Stomach (tissue), 9 donors: ENCODE results near the gene FAM171A1. TPM values are rescaled to one million over a fixed set of nuclear protein-coding genes. Genes with fewer than 3 reads are reported as not detected.

Experiments used
- DNase-seq, 2 donors: peaks; one replicate each; pipeline versions ENCODE4 v3.0.0 to v3.0.0-alpha.2; 2013 to 2019
- H3K27ac ChIP-seq, 5 donors: fragments of 200-600 bp in 4 of 5; sonication (generic) in 4 of 5; one replicate each; pipeline ENCODE4 v1.5.1; 2013 to 2019; ENCODE audit warnings: mild to moderate bottlenecking in 1 of 5, moderate library complexity in 1 of 5
- H3K27me3 ChIP-seq, 3 donors: fragments of 200-600 bp; sonication (generic); one replicate each; pipeline ENCODE4 v1.5.1; 2017 to 2019; ENCODE audit warnings: mixed run types in 1 of 3
- H3K36me3 ChIP-seq, 4 donors: fragments of 200-600 bp; sonication (generic); 1 replicate in 3 of 4; 2 replicates in 1 of 4; pipeline ENCODE4 v1.5.1; 2016 to 2019
- H3K4me1 ChIP-seq, 4 donors: fragments of 200-600 bp; sonication (generic); one replicate each; pipeline ENCODE4 v1.5.1; 2016 to 2019
- H3K4me3 ChIP-seq, 4 donors: fragments of 200-600 bp; sonication (generic) in 3 of 4; one replicate each; pipeline ENCODE4 v1.5.1; 2016 to 2019; ENCODE audit warnings: mild to moderate bottlenecking in 1 of 4
- H3K9me3 ChIP-seq, 4 donors: fragments of 200-600 bp; sonication (generic); one replicate each; pipeline ENCODE4 v1.5.1; 2016 to 2019
- EP300 ChIP-seq: sonication (generic); formaldehyde crosslinking; IDR thresholded peaks from one replicate; pipeline ENCODE4 v1.6.1; 2017; ENCODE audit warnings: antibody characterized with exemption
- POLR2A ChIP-seq, 4 donors: fragments of 450-650 bp; IDR thresholded peaks; one replicate each; pipeline ENCODE4 v1.6.1; 2016; ENCODE audit warnings: antibody characterized with exemption in 4 of 4, control low read depth in 2 of 4, mild to moderate bottlenecking in 1 of 4, moderate library complexity in 1 of 4
- POLR2AphosphoS5 ChIP-seq, 3 donors: sonication (generic); formaldehyde crosslinking; IDR thresholded peaks; one replicate each; pipeline ENCODE4 v1.6.1; 2016; ENCODE audit warnings: antibody characterized with exemption in 3 of 3
- WGBS, 5 donors: extraction: QIAGEN DNeasy Blood & Tissue Kit in 3 of 5; methylation state at CpG; one replicate each; pipeline versions ENCODE4 v1.1.5 to v1.1.7; 2013 to 2018; 5-methylcytosine and 5-hydroxymethylcytosine counted together
- intact Hi-C: fragments of 100-400 bp; cut with DNase I; formaldehyde crosslinking; loops from one replicate; pipeline ENCODE4 v1.15.1; 2023; ENCODE audit warnings: low total_unique reads
- polyA plus RNA-seq, 3 donors: library from polyadenylated mRNA; stranded (reverse); fragments of 200-250 nt; gene quantifications; one replicate each; pipeline ENCODE4 v1.2.3, GENCODE V29; 2013
- total RNA-seq, 5 donors: library from RNA; depleted of rRNA; stranded (reverse); fragments of >200 nt; gene quantifications; one replicate each; pipeline versions ENCODE4 v1.1.0 to v1.2.3, GENCODE V29; 2014 to 2016
- TF ChIP-seq, protein P1 (sequence below), 7 experiments: fragments of 450-650 bp in 4 of 7; fragments of 200-600 bp in 3 of 7; sonication (generic) in 3 of 7; IDR thresholded peaks; one replicate each; pipeline ENCODE4 v1.5.1; 2016 to 2019; ENCODE audit warnings: antibody characterized with exemption in 7 of 7, control low read depth in 2 of 7, mild to moderate bottlenecking in 1 of 7
- donor health status: healthy with polysubstance abuse.
- donor health status: Bipolar disorder and iron deficiency.
- donor health status: healthy.

FAM171A1 gene
- total and polyA plus RNA-seq, 8 donors, result 1.8 to 98.7 (median 10.3) TPM

DNA sequence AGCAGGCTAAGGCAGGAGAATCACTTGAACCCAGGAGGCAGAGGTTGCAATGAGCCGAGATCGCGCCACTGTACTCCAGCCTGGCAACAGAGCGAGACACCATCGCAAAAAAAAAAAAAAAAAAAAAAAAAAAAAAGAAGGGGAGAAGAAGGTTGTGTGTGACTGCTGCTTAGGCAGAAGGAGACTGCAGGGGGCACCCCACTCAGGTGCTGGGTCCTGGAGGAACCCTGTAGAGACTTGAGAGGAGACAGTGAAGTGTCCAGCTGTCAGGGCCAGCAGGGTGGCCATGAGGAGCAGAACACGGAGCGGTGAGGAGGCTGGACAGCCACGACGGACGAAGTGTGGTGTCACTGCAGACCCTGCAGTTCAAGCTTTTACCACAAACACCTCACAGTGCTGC, 103.6 kb downstream of the FAM171A1 start:
- Histone ChIP-seq H3K27ac (no peak overlapping the region), H3K4me3 (no peak overlapping the region), H3K36me3 (peaks cover 0 to 13% (median 6%) of the 10 kb centered on the region in 4 donors), H3K4me1 (peaks cover 0 to 2% (median 0%) of the 10 kb centered on the region in 4 donors), H3K9me3 (peaks cover 0 to 11% (median 4%) of the 10 kb centered on the region in 4 donors), H3K27me3 (no peaks in the 10 kb centered on the region)
- TF ChIP-seq POLR2A (IDR thresholded peaks at IDR 0.05) (no peak), EP300 (no peak), POLR2AphosphoS5 (IDR thresholded peaks at IDR 0.05) (no peak)
- TF ChIP-seq, protein P1, sequence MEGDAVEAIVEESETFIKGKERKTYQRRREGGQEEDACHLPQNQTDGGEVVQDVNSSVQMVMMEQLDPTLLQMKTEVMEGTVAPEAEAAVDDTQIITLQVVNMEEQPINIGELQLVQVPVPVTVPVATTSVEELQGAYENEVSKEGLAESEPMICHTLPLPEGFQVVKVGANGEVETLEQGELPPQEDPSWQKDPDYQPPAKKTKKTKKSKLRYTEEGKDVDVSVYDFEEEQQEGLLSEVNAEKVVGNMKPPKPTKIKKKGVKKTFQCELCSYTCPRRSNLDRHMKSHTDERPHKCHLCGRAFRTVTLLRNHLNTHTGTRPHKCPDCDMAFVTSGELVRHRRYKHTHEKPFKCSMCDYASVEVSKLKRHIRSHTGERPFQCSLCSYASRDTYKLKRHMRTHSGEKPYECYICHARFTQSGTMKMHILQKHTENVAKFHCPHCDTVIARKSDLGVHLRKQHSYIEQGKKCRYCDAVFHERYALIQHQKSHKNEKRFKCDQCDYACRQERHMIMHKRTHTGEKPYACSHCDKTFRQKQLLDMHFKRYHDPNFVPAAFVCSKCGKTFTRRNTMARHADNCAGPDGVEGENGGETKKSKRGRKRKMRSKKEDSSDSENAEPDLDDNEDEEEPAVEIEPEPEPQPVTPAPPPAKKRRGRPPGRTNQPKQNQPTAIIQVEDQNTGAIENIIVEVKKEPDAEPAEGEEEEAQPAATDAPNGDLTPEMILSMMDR (IDR thresholded peaks at IDR 0.05), result no peak
- DNase-seq, result peak in 1 of 2 donors; percentile 15
- intact Hi-C loops, result no loop called here
- WGBS, 5 donors, result 79 to 88% (median 85%) methylated on average over 10 of the region's 10 CpGs

GRCh38 chr10:15266117-15266516, 105.0 kb downstream of the FAM171A1 start:
- Histone ChIP-seq H3K27ac (no peak overlapping the region), H3K9me3 (peaks cover 0 to 11% (median 4%) of the 10 kb centered on the region in 4 donors), H3K4me3 (no peak overlapping the region), H3K4me1 (peaks cover 0 to 9% (median 0%) of the 10 kb centered on the region in 4 donors), H3K36me3 (peaks cover 0 to 13% (median 6%) of the 10 kb centered on the region in 4 donors), H3K27me3 (no peaks in the 10 kb centered on the region)
- WGBS, 5 donors, result 94 to 100% (median 95%) methylated on average over 3 to 5 of the region's 5 CpGs
- intact Hi-C loops, result no loop called here
- DNase-seq, result no peak
- TF ChIP-seq, protein P1 (IDR thresholded peaks at IDR 0.05), result no peak
- no peak for TF ChIP-seq POLR2A (IDR thresholded peaks at IDR 0.05)

GRCh38 chr10:15265558-15265957, 105.5 kb downstream of the FAM171A1 start:
- H3K9me3 ChIP-seq, result peaks cover 0 to 11% (median 4%) of the 10 kb centered on the region in 4 donors
- H3K4me1 ChIP-seq, result peaks cover 0 to 9% (median 0%) of the 10 kb centered on the region in 4 donors
- H3K27ac ChIP-seq, result no peak overlapping the region
- no peak for DNase-seq
- H3K4me3 ChIP-seq, result no peak overlapping the region
- H3K36me3 ChIP-seq, result peaks cover 0 to 13% (median 6%) of the 10 kb centered on the region in 4 donors
- H3K27me3 ChIP-seq, result no peaks in the 10 kb centered on the region
- TF ChIP-seq POLR2AphosphoS5 (IDR thresholded peaks at IDR 0.05), result no peak
- intact Hi-C loops, result no loop called here
- WGBS, 5 donors, result 48 to 79% (median 71%) methylated on average over 2 of the region's 2 CpGs

- peaks cover 0 to 7% (median 3%) of the 10 kb centered on the region in 4 donors for H3K9me3 ChIP-seq
- H3K4me3 ChIP-seq, result no peak overlapping the region
- WGBS, 5 donors, result 78 to 89% (median 82%) methylated on average over 7 of the region's 7 CpGs
- H3K27ac ChIP-seq, result no peak overlapping the region
- intact Hi-C loops, result no loop called here
- peaks cover 0 to 10% (median 4%) of the 10 kb centered on the region in 4 donors for H3K36me3 ChIP-seq
- peaks cover 0 to 9% (median 0%) of the 10 kb centered on the region in 4 donors for H3K4me1 ChIP-seq
- no peaks in the 10 kb centered on the region for H3K27me3 ChIP-seq
- peak in 1 of 2 donors; percentile 28 for DNase-seq
- no peak for TF ChIP-seq POLR2AphosphoS5 (IDR thresholded peaks at IDR 0.05)
- TF ChIP-seq POLR2A (IDR thresholded peaks at IDR 0.05), result no peak
- TF ChIP-seq, protein P1 (IDR thresholded peaks at IDR 0.05), result no peak
- no peak for TF ChIP-seq EP300
Observed at GRCh38 chr10:15265056-15265455, 106.0 kb downstream of the FAM171A1 start.

- Histone ChIP-seq H3K36me3 (no peaks in the 10 kb centered on the region), H3K27ac (no peak overlapping the region), H3K27me3 (no peaks in the 10 kb centered on the region), H3K9me3 (no peaks in the 10 kb centered on the region), H3K4me3 (no peak overlapping the region), H3K4me1 (peaks cover 0 to 9% (median 0%) of the 10 kb centered on the region in 4 donors)
- no peak for TF ChIP-seq EP300
- TF ChIP-seq POLR2AphosphoS5 (IDR thresholded peaks at IDR 0.05), result no peak
- TF ChIP-seq, protein P1 (IDR thresholded peaks at IDR 0.05), result no peak
- DNase-seq, result no peak
- 92 to 96% (median 93%) methylated on average over 8 of the region's 8 CpGs for WGBS, 5 donors
- intact Hi-C loops, result no loop called here
Observed at GRCh38 chr10:15263657-15264323, 107.3 kb downstream of the FAM171A1 start.
